Ovary (tissue), 9 donors: ENCODE measurements around the gene ESD. TPM values are rescaled to one million over a fixed set of nuclear protein-coding genes. Genes with fewer than 3 reads are reported as not detected.
A peak's percentile ranks its signal among the peaks of the same experiment; 100 is the strongest.

Source experiments
- DNase-seq, 5 donors: peaks; one replicate each; pipeline ENCODE4 v3.0.0-alpha.2; 2019 to 2020
- H3K27ac ChIP-seq, 2 donors: fragments of 200-600 bp; one replicate each; pipeline versions ENCODE4 v1.5.1 to v1.8.0; 2019 to 2022
- H3K27me3 ChIP-seq: fragments of 200-600 bp; one replicate; pipeline ENCODE4 v1.8.0; 2022
- H3K36me3 ChIP-seq: fragments of 200-600 bp; sonication (generic); one replicate; pipeline ENCODE4 v1.5.1; 2019
- H3K4me1 ChIP-seq: one replicate; pipeline ENCODE4 v1.8.1; 2013; ENCODE audit warnings: mild to moderate bottlenecking, moderate library complexity; ENCODE audit not compliant: insufficient read depth
- H3K4me3 ChIP-seq: fragments of 200-600 bp; sonication (generic); one replicate; pipeline ENCODE4 v1.5.1; 2017
- H3K9me3 ChIP-seq, 2 donors: fragments of 200-600 bp in 1 of 2; sonication (generic) in 1 of 2; one replicate each; pipeline versions ENCODE4 v1.5.1 to v1.8.1; 2013 to 2019; ENCODE audit warnings: mild to moderate bottlenecking in 1 of 2, moderate library complexity in 1 of 2
- CTCF ChIP-seq, 3 donors: fragments of 450-650 bp in 2 of 3; fragments of 200-600 bp in 1 of 3; IDR thresholded peaks; one replicate each; pipeline versions ENCODE4 v1.5.1 to v1.8.0; 2016 to 2022; ENCODE audit warnings: antibody characterized with exemption in 3 of 3, mild to moderate bottlenecking in 1 of 3
- EP300 ChIP-seq: sonication (generic); formaldehyde crosslinking; IDR thresholded peaks from one replicate; pipeline ENCODE4 v1.6.1; 2017; ENCODE audit warnings: antibody characterized with exemption
- POLR2A ChIP-seq: fragments of 450-650 bp; IDR thresholded peaks from one replicate; pipeline ENCODE4 v1.6.1; 2017; ENCODE audit warnings: antibody characterized with exemption, mild to moderate bottlenecking, moderate library complexity
- WGBS, 3 donors: extraction: QIAGEN DNeasy Blood & Tissue Kit in 1 of 3; methylation state at CpG; one replicate each; pipeline versions ENCODE4 v1.1.5 to v1.1.7; 2013 to 2017; 5-methylcytosine and 5-hydroxymethylcytosine counted together
- intact Hi-C, 4 donors: fragments of 100-400 bp; cut with DNase I; formaldehyde crosslinking; loops; one replicate each; pipeline versions ENCODE4 v1.11.0 to v1.15.1; 2022 to 2023
- polyA plus RNA-seq, 2 donors: library from polyadenylated mRNA; stranded (reverse); fragments of 200-250 nt in 1 of 2; fragments of 350-450 nt in 1 of 2; fragmentation: Illumina TruSeq in 1 of 2; extraction: RNeasy Lipid Tissue Mini Kit (QIAGEN cat#74804) in 1 of 2; gene quantifications; one replicate each; pipeline ENCODE4 v1.2.3, GENCODE V29; 2013 to 2014
- total RNA-seq, 7 donors: library from RNA; depleted of rRNA in 2 of 7; stranded (reverse); fragments of >200 nt in 2 of 7; fragmentation: NEBNext Ultra II Directional in 3 of 7; extraction: Animal tissue kit (Norgen Biotek cat#: 25700) in 3 of 7; gene quantifications; one replicate each; pipeline versions ENCODE4 v1.1.0 to v1.2.4, GENCODE V29; 2016 to 2023
- donor health status: DM: no; HTN: no; CAD: no; lungs with moderate emphysema.
- donor health status: DM: no; HTN: no; CAD: no.
- donor health status: Bipolar disorder and iron deficiency.
- donor health status: DM: yes; HTN: yes; CAD: no.
- donor health status: DM: no; HTN: no; CAD: no.
- donor health status: DM: yes; HTN: yes; CAD: no.

The ESD gene
- total and polyA plus RNA-seq, 9 donors = 104 to 281 (median 115) TPM

- 56 to 60% (median 57%) methylated on average over 5 of the region's 5 CpGs for WGBS, 3 donors
- H3K36me3 ChIP-seq = no peaks in the 10 kb centered on the region
- peak overlapping the region; percentile 86 to 94 for H3K27ac ChIP-seq
- peaks cover 5% of the 10 kb centered on the region for H3K4me1 ChIP-seq
- H3K27me3 ChIP-seq = no peaks in the 10 kb centered on the region
- DNase-seq = no peak
- TF ChIP-seq EP300 = no peak
- no peak for TF ChIP-seq POLR2A
- TF ChIP-seq CTCF (IDR thresholded peaks at IDR 0.05) = no peak
- intact Hi-C loops = no loop called here
- H3K9me3 ChIP-seq = no peaks in the 10 kb centered on the region
- H3K4me3 ChIP-seq = peak overlapping the region; percentile 49
These were observed 839 bp downstream of the ESD start for GRCh38 chr13:46796129-46796514.

GRCh38 chr13:46795321-46795720 lies 1.6 kb downstream of the ESD start:
- WGBS, 3 donors = 92 to 93% (median 92%) methylated on average over 6 of the region's 6 CpGs
- H3K4me3 ChIP-seq = no peak overlapping the region
- H3K36me3 ChIP-seq = no peaks in the 10 kb centered on the region
- no peaks in the 10 kb centered on the region for H3K9me3 ChIP-seq
- no peak for TF ChIP-seq EP300
- no peak for TF ChIP-seq POLR2A
- no peak for TF ChIP-seq CTCF (IDR thresholded peaks at IDR 0.05)
- peaks cover 5% of the 10 kb centered on the region for H3K4me1 ChIP-seq
- no peaks in the 10 kb centered on the region for H3K27me3 ChIP-seq
- no peak overlapping the region for H3K27ac ChIP-seq
- intact Hi-C loops = no loop called here
- no peak for DNase-seq

- TF ChIP-seq POLR2A (no peak), EP300 (no peak), CTCF (IDR thresholded peaks at IDR 0.05) (no peak)
- Histone ChIP-seq H3K27ac (no peak overlapping the region), H3K4me3 (no peak overlapping the region), H3K9me3 (no peaks in the 10 kb centered on the region), H3K4me1 (no peaks in the 10 kb centered on the region), H3K36me3 (no peaks in the 10 kb centered on the region), H3K27me3 (no peaks in the 10 kb centered on the region)
- intact Hi-C loops = no loop called here
- 77 to 89% (median 85%) methylated on average over 3 of the region's 3 CpGs for WGBS, 3 donors
- no peak for DNase-seq
These were observed 13.5 kb downstream of the ESD start for GRCh38 chr13:46783504-46783903.

- no peaks in the 10 kb centered on the region for H3K4me1 ChIP-seq
- WGBS, 3 donors = 48 to 58% (median 51%) methylated on average over 2 of the region's 2 CpGs
- no peaks in the 10 kb centered on the region for H3K9me3 ChIP-seq
- intact Hi-C loops = no loop called here
- no peaks in the 10 kb centered on the region for H3K27me3 ChIP-seq
- TF ChIP-seq EP300 = no peak
- TF ChIP-seq POLR2A = no peak
- no peak for DNase-seq
- H3K36me3 ChIP-seq = no peaks in the 10 kb centered on the region
- no peak overlapping the region for H3K4me3 ChIP-seq
- H3K27ac ChIP-seq = no peak overlapping the region
These were observed 14.3 kb downstream of the ESD start for GRCh38 chr13:46782691-46783090.

GRCh38 chr13:46782066-46782465 lies 14.9 kb downstream of the ESD start:
- Histone ChIP-seq H3K4me3 (no peak overlapping the region), H3K27ac (no peak overlapping the region), H3K27me3 (no peaks in the 10 kb centered on the region), H3K4me1 (no peaks in the 10 kb centered on the region), H3K36me3 (no peaks in the 10 kb centered on the region), H3K9me3 (no peaks in the 10 kb centered on the region)
- 88 to 91% (median 91%) methylated on average over 1 of the region's 1 CpG for WGBS, 3 donors
- no peak for DNase-seq
- TF ChIP-seq POLR2A (no peak), EP300 (no peak), CTCF (IDR thresholded peaks at IDR 0.05) (no peak)
- intact Hi-C loops = no loop called here
